H1 (cell line): ENCODE results near the gene TTC22. TPM values are rescaled to one million over a fixed set of nuclear protein-coding genes. Genes with fewer than 3 reads are reported as not detected.

ENCODE experiments used
- CTCF ChIA-PET: fragments of 300-600 bp; sonication (Branson Sonifier 250); formaldehyde crosslinking; loops from one replicate; lab custom pipeline; 2021; ENCODE audit not compliant: partially characterized antibody; lab: Charles Lee
- POLR2A ChIA-PET: fragments of 300-600 bp; sonication (Branson Sonifier 250); formaldehyde crosslinking; loops from one replicate; lab custom pipeline; 2021; ENCODE audit warnings: inconsistent platforms; ENCODE audit not compliant: partially characterized antibody; lab: Charles Lee
- DNase-seq, 2 experiments: peaks; one replicate each; pipeline versions ENCODE4 v3.0.0 to v3.0.0-alpha.2; 2010 to 2022; ENCODE audit warnings: low spot score in 2 of 2, low read depth in 1 of 2, mixed read lengths in 1 of 2
- FAIRE-seq: peaks from 2 replicates; lab custom pipeline; 2011; peaks lifted over from hg19 to GRCh38; lab: Jason Lieb, UNC
- H2AFZ ChIP-seq: 2 replicates; pipeline ENCODE4 v1.8.1; 2012; ENCODE audit warnings: low read length, inconsistent platforms
- H2AK5ac ChIP-seq: 2 replicates; pipeline ENCODE4 v1.6.1; 2013; ENCODE audit warnings: low read depth, low read length
- H2BK120ac ChIP-seq: replicated peaks from 2 replicates; pipeline ENCODE3; 2013; ENCODE audit warnings: low read depth, low read length, inconsistent platforms
- H2BK12ac ChIP-seq: 2 replicates; pipeline ENCODE4 v1.6.1; 2013; ENCODE audit warnings: low read depth, low read length
- H2BK15ac ChIP-seq: 2 replicates; pipeline ENCODE4 v1.6.1; 2013; ENCODE audit warnings: low read length
- H2BK20ac ChIP-seq: 2 replicates; pipeline ENCODE4 v1.6.1; 2013; ENCODE audit warnings: low read length
- H2BK5ac ChIP-seq: 2 replicates; pipeline ENCODE4 v1.6.1; 2013; ENCODE audit warnings: low read depth, low read length
- H3K14ac ChIP-seq: 2 replicates; pipeline ENCODE4 v1.6.1; 2013; ENCODE audit warnings: inconsistent platforms; ENCODE audit not compliant: insufficient read length
- H3K18ac ChIP-seq: 2 replicates; pipeline ENCODE4 v1.6.1; 2013; ENCODE audit warnings: low read length; ENCODE audit errors: extremely low read depth
- H3K23ac ChIP-seq: 2 replicates; pipeline ENCODE4 v1.6.1; 2013; ENCODE audit warnings: inconsistent platforms; ENCODE audit not compliant: insufficient read length
- H3K23me2 ChIP-seq: 2 replicates; pipeline ENCODE4 v1.6.1; 2013; ENCODE audit warnings: low read depth, low read length
- H3K27ac ChIP-seq: 2 replicates; pipeline ENCODE4 v1.6.1; 2011; ENCODE audit warnings: low read depth, low read length, inconsistent platforms
- H3K27me3 ChIP-seq, 4 experiments: replicated peaks in 1 of 4; 1 replicate in 1 of 4; 2 replicates in 3 of 4; pipeline versions ENCODE4 v1.6.1 to v1.8.1; 2011 to 2013; ENCODE audit warnings: low read length in 3 of 4, mild to moderate bottlenecking in 3 of 4, inconsistent platforms in 2 of 4, mixed read lengths in 2 of 4, moderate library complexity in 1 of 4; ENCODE audit not compliant: control insufficient read depth in 3 of 4, insufficient read depth in 3 of 4; ENCODE audit errors: extremely low read depth in 1 of 4
- H3K36me3 ChIP-seq, 4 experiments: 2 replicates each; pipeline versions ENCODE4 v1.6.1 to v1.8.1; 2011 to 2013; ENCODE audit warnings: mild to moderate bottlenecking in 4 of 4, low read length in 3 of 4, moderate library complexity in 2 of 4, control low read depth in 1 of 4, inconsistent platforms in 1 of 4; ENCODE audit not compliant: insufficient read depth in 4 of 4, control insufficient read depth in 2 of 4
- H3K4ac ChIP-seq: replicated peaks from 2 replicates; pipeline ENCODE3; 2013; ENCODE audit warnings: low read length, low read depth, mixed read lengths, inconsistent platforms; ENCODE audit not compliant: insufficient read length
- H3K4me1 ChIP-seq, 4 experiments: replicated peaks in 1 of 4; 1 replicate in 1 of 4; 2 replicates in 3 of 4; pipeline versions ENCODE4 v1.6.1 to v1.8.1; 2011 to 2013; ENCODE audit warnings: low read length in 3 of 4, inconsistent platforms in 2 of 4, mixed read lengths in 1 of 4; ENCODE audit not compliant: insufficient read depth in 4 of 4, control insufficient read depth in 3 of 4
- H3K4me2 ChIP-seq, 2 experiments: 2 replicates each; pipeline versions ENCODE4 v1.6.1 to v1.8.1; 2011 to 2013; ENCODE audit warnings: low read depth in 2 of 2, low read length in 2 of 2, control low read depth in 1 of 2, inconsistent platforms in 1 of 2, mild to moderate bottlenecking in 1 of 2; ENCODE audit not compliant: insufficient read depth in 1 of 2
- H3K4me3 ChIP-seq, 4 experiments: fragments of 200-600, 300-600 bp in 1 of 4; sonication (generic), shearing (Covaris generic), sonication (Bioruptor Twin) in 1 of 4; 2 replicates each; pipeline versions ENCODE4 v1.5.1 to v1.8.1; 2011 to 2016; ENCODE audit warnings: low read length in 4 of 4, low read depth in 3 of 4, control low read depth in 2 of 4, inconsistent platforms in 2 of 4, mild to moderate bottlenecking in 2 of 4, mixed read lengths in 1 of 4, moderate library complexity in 1 of 4; ENCODE audit not compliant: insufficient read depth in 2 of 4; ENCODE audit errors: extremely low read depth in 1 of 4
- H3K56ac ChIP-seq: replicated peaks from 2 replicates; pipeline ENCODE3; 2013; ENCODE audit warnings: low read depth, mild to moderate bottlenecking, mixed read lengths, low read length, inconsistent platforms; ENCODE audit not compliant: insufficient read length
- H3K79me1 ChIP-seq: 2 replicates; pipeline ENCODE4 v1.6.1; 2013; ENCODE audit warnings: low read depth, low read length, control low read depth
- H3K79me2 ChIP-seq, 2 experiments: 2 replicates each; pipeline versions ENCODE4 v1.6.1 to v1.8.1; 2012 to 2013; ENCODE audit warnings: low read length in 2 of 2, mild to moderate bottlenecking in 2 of 2, inconsistent platforms in 1 of 2; ENCODE audit not compliant: insufficient read depth in 2 of 2, control insufficient read depth in 1 of 2
- H3K9ac ChIP-seq, 4 experiments: replicated peaks in 1 of 4; 1 replicate in 1 of 4; 2 replicates in 3 of 4; pipeline versions ENCODE4 v1.6.1 to v1.8.1; 2011 to 2013; ENCODE audit warnings: low read depth in 3 of 4, low read length in 3 of 4, control low read depth in 2 of 4, mild to moderate bottlenecking in 2 of 4, moderate library complexity in 2 of 4, inconsistent platforms in 1 of 4; ENCODE audit errors: extremely low read depth in 1 of 4
- H3K9me3 ChIP-seq, 2 experiments: 2 replicates each; pipeline versions ENCODE4 v1.6.1 to v1.8.1; 2012 to 2013; ENCODE audit warnings: mild to moderate bottlenecking in 2 of 2, moderate library complexity in 2 of 2, control low read depth in 1 of 2, inconsistent platforms in 1 of 2, low read depth in 1 of 2, low read length in 1 of 2, mixed read lengths in 1 of 2; ENCODE audit not compliant: insufficient read depth in 2 of 2
- H4K20me1 ChIP-seq, 2 experiments: replicated peaks in 1 of 2; 2 replicates each; pipeline versions ENCODE3 to v1.8.1; 2011 to 2013; ENCODE audit warnings: inconsistent platforms in 2 of 2, low read length in 2 of 2, mild to moderate bottlenecking in 1 of 2; ENCODE audit not compliant: insufficient read depth in 2 of 2, control insufficient read depth in 1 of 2
- H4K5ac ChIP-seq: 2 replicates; pipeline ENCODE4 v1.6.1; 2013; ENCODE audit warnings: low read length, low read depth, mixed read lengths, inconsistent platforms; ENCODE audit not compliant: insufficient read length
- H4K8ac ChIP-seq: 2 replicates; pipeline ENCODE4 v1.8.0; 2013; ENCODE audit warnings: mild to moderate bottlenecking, moderate library complexity, low read length, inconsistent platforms; ENCODE audit not compliant: insufficient read depth; ENCODE audit errors: extremely low read depth
- H4K91ac ChIP-seq: replicated peaks from 2 replicates; pipeline ENCODE3; 2013; ENCODE audit warnings: low read length, mixed read lengths, inconsistent platforms; ENCODE audit not compliant: insufficient read length
- CTBP2 ChIP-seq: IDR thresholded peaks from 2 replicates; pipeline ENCODE4 v1.7.0; 2011; ENCODE audit warnings: borderline replicate concordance, mild to moderate bottlenecking, moderate library complexity, mixed read lengths, low read length; ENCODE audit not compliant: insufficient read depth, insufficient read length
- EP300 ChIP-seq, 2 experiments: IDR thresholded peaks; 1 replicate in 1 of 2; 2 replicates in 1 of 2; pipeline ENCODE4 v1.6.1; 2011 to 2012; ENCODE audit warnings: low read depth in 2 of 2, low read length in 2 of 2, mild to moderate bottlenecking in 2 of 2, borderline replicate concordance in 1 of 2, inconsistent platforms in 1 of 2, moderate library complexity in 1 of 2
- POLR2A ChIP-seq, 2 experiments: IDR thresholded peaks; 1 replicate in 1 of 2; 2 replicates in 1 of 2; pipeline ENCODE4 v1.6.1; 2011; ENCODE audit warnings: low read depth in 2 of 2, low read length in 2 of 2, mild to moderate bottlenecking in 2 of 2; ENCODE audit errors: control extremely low read depth in 1 of 2
- POLR2AphosphoS5 ChIP-seq: IDR thresholded peaks from 2 replicates; pipeline ENCODE4 v1.6.1; 2011; ENCODE audit warnings: low read depth, low read length
- SIX5 ChIP-seq: IDR thresholded peaks from 2 replicates; pipeline ENCODE4 v1.6.1; 2011; ENCODE audit warnings: mild to moderate bottlenecking, low read depth, low read length
- SRF ChIP-seq: IDR thresholded peaks from 2 replicates; pipeline ENCODE4 v1.6.1; 2011; ENCODE audit warnings: mild to moderate bottlenecking, low read depth, low read length, moderate library complexity
- SUZ12 ChIP-seq: fragments of 200-600 bp; sonication (generic); IDR thresholded peaks from 2 replicates; pipeline ENCODE4 v1.6.1; 2012; ENCODE audit warnings: mild to moderate bottlenecking, inconsistent platforms, low read length, moderate library complexity, mixed read lengths
- WGBS, 2 experiments: shearing (Covaris generic) in 1 of 2; methylation state at CpG; one replicate each; pipeline versions ENCODE4 v1.1.6 to v1.1.7; 2013 to 2015; ENCODE audit warnings: low lambda C conversion rate in 2 of 2, mixed read lengths in 2 of 2, inconsistent platforms in 1 of 2, low coverage in 1 of 2, missing lambda C conversion rate in 1 of 2; ENCODE audit not compliant: insufficient replicate concordance in 2 of 2, insufficient coverage in 1 of 2, insufficient read length in 1 of 2; ENCODE audit errors: extremely low coverage in 1 of 2, missing lambda C conversion rate in 1 of 2; 5-methylcytosine and 5-hydroxymethylcytosine counted together
- polyA plus RNA-seq, 7 experiments: library from polyadenylated mRNA; depleted of rRNA in 3 of 7; stranded (reverse) in 5 of 7; unstranded in 2 of 7; fragments of >200 nt in 5 of 7; fragments of 200-250 nt in 2 of 7; gene quantifications; 1 replicate in 5 of 7; 2 replicates in 1 of 7; 4 replicates in 1 of 7; pipeline versions ENCODE4 v1.2.1 to v1.2.3, GENCODE V29; 2011 to 2013; ENCODE audit warnings: missing spikeins in 2 of 7, mixed read lengths in 2 of 7
- total RNA-seq: library from RNA; stranded (reverse); fragmentation: NEBNext Ultra II Directional; extraction: Animal tissue kit (Norgen Biotek cat#: 25700); gene quantifications from 2 replicates; pipeline ENCODE4 v1.2.1, GENCODE V29; 2021
- TF ChIP-seq, protein P1 (sequence below): IDR thresholded peaks from 2 replicates; pipeline ENCODE4 v1.6.1; 2011; ENCODE audit warnings: low read length, improper control_type of control experiment

TTC22 gene
- total and polyA plus RNA-seq, 2 of the 8 experiments (the other 6 are each of a cell fraction or from before 2014, with no cell fraction given): 1.00 to 1.6 TPM

DNA sequence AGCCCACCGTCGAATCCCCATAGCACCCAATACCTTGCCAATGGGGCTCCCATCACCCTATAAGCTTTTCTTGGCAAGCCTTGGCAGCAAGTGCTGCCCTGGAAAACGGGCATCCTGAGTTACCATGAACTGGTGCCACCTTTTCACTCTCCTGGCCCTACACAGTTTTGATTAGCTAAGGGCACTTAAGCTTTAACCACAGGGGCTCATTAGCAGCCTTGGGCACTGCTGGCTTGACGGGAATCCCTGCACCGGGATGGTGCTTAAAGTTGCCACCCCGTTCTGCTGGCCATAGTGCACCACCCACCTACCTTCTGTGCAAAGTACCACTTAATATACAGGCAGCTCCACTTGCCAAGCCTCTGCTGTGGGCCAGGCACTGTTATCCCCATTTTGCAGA lies 50.5 kb downstream of the TTC22 start:
- no peak overlapping the region for H3K4me3 ChIP-seq
- TF ChIP-seq SRF (no peak), EP300 (IDR thresholded peaks at IDR 0.05; ENCODE audit: borderline replicate concordance in 1 of 2, low read depth in 2 of 2, low read length in 2 of 2) (no peak), CTBP2 (no peak), SUZ12 (no peak), SIX5 (no peak), POLR2A (IDR thresholded peaks at IDR 0.05; ENCODE audit: control extremely low read depth in 1 of 2, low read depth in 2 of 2, low read length in 2 of 2) (no peak), POLR2AphosphoS5 (no peak)
- TF ChIP-seq, protein P1, sequence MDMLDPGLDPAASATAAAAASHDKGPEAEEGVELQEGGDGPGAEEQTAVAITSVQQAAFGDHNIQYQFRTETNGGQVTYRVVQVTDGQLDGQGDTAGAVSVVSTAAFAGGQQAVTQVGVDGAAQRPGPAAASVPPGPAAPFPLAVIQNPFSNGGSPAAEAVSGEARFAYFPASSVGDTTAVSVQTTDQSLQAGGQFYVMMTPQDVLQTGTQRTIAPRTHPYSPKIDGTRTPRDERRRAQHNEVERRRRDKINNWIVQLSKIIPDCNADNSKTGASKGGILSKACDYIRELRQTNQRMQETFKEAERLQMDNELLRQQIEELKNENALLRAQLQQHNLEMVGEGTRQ: no peak
- TF ChIP-seq, all 59 proteins: peak for 0
- H3K27me3 ChIP-seq: no peaks in the 10 kb centered on the region
- no peak overlapping the region for H4K8ac ChIP-seq
- H3K9ac ChIP-seq: no peak overlapping the region
- no peak overlapping the region for H3K27ac ChIP-seq
- H4K91ac ChIP-seq: no peak overlapping the region
- no peaks in the 10 kb centered on the region for H3K23me2 ChIP-seq
- H3K9me3 ChIP-seq: no peaks in the 10 kb centered on the region
- no peak overlapping the region for H3K18ac ChIP-seq
- H4K20me1 ChIP-seq: peaks cover 0 to 1% of the 10 kb centered on the region in 2 experiments
- no peak overlapping the region for H3K14ac ChIP-seq
- H2AK5ac ChIP-seq: no peak overlapping the region
- CTCF ChIA-PET: interaction anchor here (1.0 to 2.3 kb wide), 7 partner anchors 11 to 95 kb away, joined by 3 to 8 read pairs (median 3); no protein-coding TSS in a partner anchor
- H3K79me2 ChIP-seq: no peaks in the 10 kb centered on the region
- H2BK5ac ChIP-seq: no peak overlapping the region
- DNase-seq (no peak), FAIRE-seq (no peak)
- no peak overlapping the region for H3K23ac ChIP-seq
- H3K79me1 ChIP-seq: no peaks in the 10 kb centered on the region
- no peak overlapping the region for H3K56ac ChIP-seq
- no peaks in the 10 kb centered on the region; a peak in 1 of 8 replicates for H3K36me3 ChIP-seq
- H4K5ac ChIP-seq: no peak overlapping the region
- H2BK120ac ChIP-seq: no peak overlapping the region
- no peak overlapping the region for H3K4ac ChIP-seq
- no peak overlapping the region for H2BK15ac ChIP-seq
- POLR2A ChIA-PET: interaction anchor here (1.0 to 1.5 kb wide), 4 partner anchors 13 to 209 kb away, joined by 3 to 4 read pairs (median 3); partner anchors contain the start of gene PARS2
- no peak overlapping the region for H2BK12ac ChIP-seq
- H2AFZ ChIP-seq: no peak overlapping the region
- H2BK20ac ChIP-seq: no peak overlapping the region
- H3K4me2 ChIP-seq: no peak overlapping the region
- H3K4me1 ChIP-seq: peaks cover 0 to 5% (median 2%) of the 10 kb centered on the region in 4 experiments; a peak in 4 of 7 replicates
- WGBS, 2 experiments: 88% methylated on average over 6 of the region's 6 CpGs; no CpG with 5 or more reads in 1 of the 2 experiments
